GM19099 (cell line): ENCODE measurements around the gene CKAP5.
A peak's percentile ranks its signal among the peaks of the same experiment; 100 is the strongest.

Source experiments
- POLR2A ChIP-seq: IDR thresholded peaks from 3 replicates; pipeline ENCODE4 v1.6.1; 2011; ENCODE audit warnings: low read depth; ENCODE audit not compliant: insufficient read length; ENCODE audit errors: extremely low read depth

Gene CKAP5

GRCh38 chr11:46705070-46705688 lies 140.9 kb downstream of the CKAP5 start:
- TF ChIP-seq POLR2A: no peak

GRCh38 chr11:46701078-46701654 lies 144.9 kb downstream of the CKAP5 start:
- peak; percentile 26 for TF ChIP-seq POLR2A

GRCh38 chr11:46700241-46701077 lies 145.6 kb downstream of the CKAP5 start, which contains the start of the genes ARHGAP1 and ZNF408:
Gene ARHGAP1 (minus strand): TSS chr11:46700619. CDS start chr11:46696107, 4,512 bp downstream.
Gene ZNF408 (plus strand): TSS chr11:46701031. CDS start chr11:46701048, 17 bp downstream.
- peak; percentile 87 for TF ChIP-seq POLR2A

GRCh38 chr11:46698597-46698996 lies 147.5 kb downstream of the CKAP5 start:
- TF ChIP-seq POLR2A: no peak

GRCh38 chr11:46697723-46698122 lies 148.4 kb downstream of the CKAP5 start:
- no peak for TF ChIP-seq POLR2A

- TF ChIP-seq POLR2A: no peak
These were observed 148.8 kb downstream of the CKAP5 start for GRCh38 chr11:46697303-46697702.

GRCh38 chr11:46696212-46696558 lies 149.9 kb downstream of the CKAP5 start:
- no peak for TF ChIP-seq POLR2A

GRCh38 chr11:46695345-46696211 lies 150.5 kb downstream of the CKAP5 start:
- no peak for TF ChIP-seq POLR2A

GRCh38 chr11:46694607-46695006 lies 151.5 kb downstream of the CKAP5 start:
- no peak for TF ChIP-seq POLR2A

- TF ChIP-seq POLR2A: no peak
These were observed 152.0 kb downstream of the CKAP5 start for GRCh38 chr11:46694072-46694471.

GRCh38 chr11:46693597-46694012 lies 152.5 kb downstream of the CKAP5 start:
- TF ChIP-seq POLR2A: no peak
